ENCODE results near the gene SDK1.

- TF ChIP-seq CTCF (IDR thresholded peaks at IDR 0.05; ENCODE audit: low read depth, low read length), result no peak
- no peak for TF ChIP-seq MYC (IDR thresholded peaks at IDR 0.05; ENCODE audit: low read depth, low read length)
- no peak for TF ChIP-seq POLR2A (IDR thresholded peaks at IDR 0.05; ENCODE audit: extremely low read depth, insufficient read length)
Observed at GRCh38 chr7:4189131-4189570, 888.1 kb downstream of the SDK1 start.

Measured in NB4 (cell line).